ENCODE data around the gene THADA.

Gene THADA

GRCh38 chr2:43634604-43635306, 38.9 kb upstream of the THADA start:
- peak overlapping the region; percentile 45 for H3K4me2 ChIP-seq (ENCODE audit: low read length)
- no peaks in the 10 kb centered on the region for H3K36me3 ChIP-seq (ENCODE audit: control insufficient read depth, low read length)
- no peaks in the 10 kb centered on the region for H4K20me1 ChIP-seq (ENCODE audit: control insufficient read depth, insufficient read depth, low read depth, low read length)
- H3K27ac ChIP-seq (ENCODE audit: low read depth, low read length), result no peak overlapping the region
- peak; percentile 32; the same call in 1 of the 2 replicates for TF ChIP-seq EZH2phosphoT487 (IDR thresholded peaks at IDR 0.05; ENCODE audit: borderline replicate concordance, low read length)
- no peak for TF ChIP-seq CTCF (IDR thresholded peaks at IDR 0.05; ENCODE audit: low read depth, low read length, poor library complexity, severe bottlenecking)
- H3K4me1 ChIP-seq (ENCODE audit: control insufficient read depth, low read length), result peaks cover 21% of the 10 kb centered on the region
- H3K9me3 ChIP-seq (ENCODE audit: control insufficient read depth, insufficient read depth, low read length), result 0 out of 2 replicates have a peak, but pooled peaks cover 2% of the 10 kb centered on the region
- H3K79me2 ChIP-seq (ENCODE audit: control insufficient read depth, low read length), result no peaks in the 10 kb centered on the region
- H3F3A ChIP-seq (ENCODE audit: control insufficient read depth, insufficient read depth), result no peaks in the 10 kb centered on the region
- no peak overlapping the region for H3K4me3 ChIP-seq (ENCODE audit: low read length)
- H3K27me3 ChIP-seq (ENCODE audit: control insufficient read depth, low read length), result peaks cover 34% of the 10 kb centered on the region
- H3K9me2 ChIP-seq (replicated peaks; ENCODE audit: control insufficient read depth, low read length), result no peaks in the 10 kb centered on the region

GRCh38 chr2:43631618-43632317, 35.9 kb upstream of the THADA start:
- no peaks in the 10 kb centered on the region for H3F3A ChIP-seq (ENCODE audit: control insufficient read depth, insufficient read depth)
- no peak overlapping the region for H3K4me2 ChIP-seq (ENCODE audit: low read length)

GRCh38 chr2:43622931-43623451, 27.2 kb upstream of the THADA start:
- no peak overlapping the region for H3K4me3 ChIP-seq (ENCODE audit: low read length)
- no peaks in the 10 kb centered on the region for H3K79me2 ChIP-seq (ENCODE audit: control insufficient read depth, low read length)
- peaks cover 9% of the 10 kb centered on the region for H3K27me3 ChIP-seq (ENCODE audit: control insufficient read depth, low read length)
- H3K4me2 ChIP-seq (ENCODE audit: low read length), result no peak overlapping the region
- no peaks in the 10 kb centered on the region for H4K20me1 ChIP-seq (ENCODE audit: control insufficient read depth, insufficient read depth, low read depth, low read length)
- H3F3A ChIP-seq (ENCODE audit: control insufficient read depth, insufficient read depth), result no peaks in the 10 kb centered on the region
- no peak overlapping the region for H3K27ac ChIP-seq (ENCODE audit: low read depth, low read length)
- TF ChIP-seq CTCF (IDR thresholded peaks at IDR 0.05; ENCODE audit: low read depth, low read length, poor library complexity, severe bottlenecking) (no peak), EZH2phosphoT487 (IDR thresholded peaks at IDR 0.05; ENCODE audit: borderline replicate concordance, low read length) (no peak)
- H3K9me3 ChIP-seq (ENCODE audit: control insufficient read depth, insufficient read depth, low read length), result no peaks in the 10 kb centered on the region
- H3K4me1 ChIP-seq (ENCODE audit: control insufficient read depth, low read length), result no peaks in the 10 kb centered on the region
- H3K9me2 ChIP-seq (replicated peaks; ENCODE audit: control insufficient read depth, low read length), result no peaks in the 10 kb centered on the region
- no peaks in the 10 kb centered on the region for H3K36me3 ChIP-seq (ENCODE audit: control insufficient read depth, low read length)

More at GRCh38 chr2:43631618-43632317, 35.9 kb upstream of the THADA start:
- H3K9me3 ChIP-seq (ENCODE audit: control insufficient read depth, insufficient read depth, low read length), result no peaks in the 10 kb centered on the region
- H3K27ac ChIP-seq (ENCODE audit: low read depth, low read length), result no peak overlapping the region
- no peaks in the 10 kb centered on the region for H3K9me2 ChIP-seq (replicated peaks; ENCODE audit: control insufficient read depth, low read length)
- H3K79me2 ChIP-seq (ENCODE audit: control insufficient read depth, low read length), result no peaks in the 10 kb centered on the region
- peaks cover 33% of the 10 kb centered on the region for H3K27me3 ChIP-seq (ENCODE audit: control insufficient read depth, low read length)
- peaks cover 17% of the 10 kb centered on the region for H3K4me1 ChIP-seq (ENCODE audit: control insufficient read depth, low read length)
- H3K36me3 ChIP-seq (ENCODE audit: control insufficient read depth, low read length), result no peaks in the 10 kb centered on the region
- H3K4me3 ChIP-seq (ENCODE audit: low read length), result no peak overlapping the region
- TF ChIP-seq CTCF (IDR thresholded peaks at IDR 0.05; ENCODE audit: low read depth, low read length, poor library complexity, severe bottlenecking), result no peak
- no peak for TF ChIP-seq EZH2phosphoT487 (IDR thresholded peaks at IDR 0.05; ENCODE audit: borderline replicate concordance, low read length)
- H4K20me1 ChIP-seq (ENCODE audit: control insufficient read depth, insufficient read depth, low read depth, low read length), result no peaks in the 10 kb centered on the region

Data from DOHH2 (cell line).